Measurements from ENCODE around the gene DHCR24. TPM values are rescaled to one million over a fixed set of nuclear protein-coding genes. Genes with fewer than 3 reads are reported as not detected.

Gene DHCR24
- total RNA-seq, 2 experiments from 2014 or later = 59.5 to 64.7 TPM

DNA sequence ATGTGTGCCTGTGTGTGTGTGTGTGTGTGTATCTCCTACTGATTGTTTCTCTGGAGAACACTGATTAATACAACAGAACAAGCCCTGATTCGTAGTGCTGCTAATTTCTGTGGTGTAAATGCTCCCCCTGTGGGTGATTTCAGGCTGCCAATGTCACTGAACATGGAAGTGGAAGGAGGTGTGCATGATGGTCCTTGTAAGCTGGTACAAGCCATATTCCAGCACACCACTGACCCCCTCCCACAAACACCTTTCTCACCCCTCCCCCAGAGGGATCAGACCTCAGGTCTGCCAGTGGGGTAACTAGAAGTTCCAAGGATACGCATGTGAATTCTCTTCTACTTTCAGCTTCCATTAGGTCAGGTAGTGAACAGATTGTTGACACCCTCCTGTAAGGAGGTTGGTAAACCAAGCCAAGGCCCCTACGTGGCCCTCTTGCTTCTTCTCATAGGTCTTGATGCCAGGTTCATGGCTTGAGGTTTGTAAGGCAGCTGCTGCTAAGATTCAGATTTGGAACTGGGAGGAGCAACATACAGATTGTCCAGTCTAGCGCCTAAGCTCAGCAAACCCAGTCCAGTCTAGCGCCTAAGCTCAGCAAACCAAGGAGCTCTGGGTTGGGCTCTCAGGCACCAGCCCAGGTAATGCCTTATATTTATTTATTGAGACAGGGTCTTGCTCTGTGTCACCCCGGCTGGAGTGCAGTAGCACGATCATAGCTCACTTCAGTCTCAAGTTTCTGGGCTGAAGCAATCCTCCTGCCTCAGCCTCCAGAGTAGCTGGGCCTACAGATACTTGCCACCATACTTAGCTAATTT, 38.7 kb downstream of the DHCR24 start:
- no peaks in the 10 kb centered on the region for H3K27me3 Mint-ChIP-seq

DNA sequence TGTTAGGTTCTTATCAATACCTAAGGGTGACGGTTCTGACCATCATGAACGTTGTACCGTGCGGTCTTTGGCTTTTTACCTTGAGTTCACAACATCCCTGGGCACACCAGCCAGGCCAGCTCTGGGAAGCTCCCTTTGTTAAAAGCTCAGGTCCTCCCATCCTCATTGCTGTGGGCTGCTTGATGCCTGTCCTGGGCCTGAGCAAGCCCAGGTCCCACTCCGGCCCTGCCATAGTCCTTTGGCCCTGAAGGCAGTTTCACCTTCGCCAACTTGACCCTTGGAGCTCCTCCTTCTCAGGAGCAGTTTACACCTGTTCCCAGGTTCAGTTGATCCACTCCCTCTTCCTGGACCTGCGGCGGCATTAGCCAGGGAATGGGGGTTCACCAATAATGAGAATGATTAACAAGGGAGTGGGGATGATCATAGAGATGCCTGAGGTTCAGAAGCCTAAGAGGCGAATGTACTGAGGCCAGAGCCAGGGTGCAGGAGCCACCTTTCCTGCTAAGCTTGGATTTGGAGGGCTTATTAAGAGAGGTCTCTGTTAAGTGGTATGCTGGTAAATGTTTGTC, 40.2 kb downstream of the DHCR24 start:
- no peak overlapping the region for H3K27ac Mint-ChIP-seq
- DNase-seq = no peak

More for the DNA sequence above, 38.7 kb downstream of the DHCR24 start:
- Mint-ChIP-seq H3K27ac (no peak overlapping the region), H3K4me3 (no peak overlapping the region), H3K9me3 (no peaks in the 10 kb centered on the region), H3K4me1 (ENCODE audit: low read depth) (no peaks in the 10 kb centered on the region), H3K36me3 (ENCODE audit: low read depth) (peaks cover 37% of the 10 kb centered on the region)
- DNase-seq (no peak), ATAC-seq (no peak)
- ChIA-PET POLR2A (no interaction called here), CTCF (interaction anchor here (1.4 kb wide), 1 partner anchor 38 kb away, joined by 5 read pairs; the partner anchor contains the start of gene DHCR24)
- intact Hi-C loops (cut with micrococcal nuclease) = no loop called here
- TF ChIP-seq, protein P1, sequence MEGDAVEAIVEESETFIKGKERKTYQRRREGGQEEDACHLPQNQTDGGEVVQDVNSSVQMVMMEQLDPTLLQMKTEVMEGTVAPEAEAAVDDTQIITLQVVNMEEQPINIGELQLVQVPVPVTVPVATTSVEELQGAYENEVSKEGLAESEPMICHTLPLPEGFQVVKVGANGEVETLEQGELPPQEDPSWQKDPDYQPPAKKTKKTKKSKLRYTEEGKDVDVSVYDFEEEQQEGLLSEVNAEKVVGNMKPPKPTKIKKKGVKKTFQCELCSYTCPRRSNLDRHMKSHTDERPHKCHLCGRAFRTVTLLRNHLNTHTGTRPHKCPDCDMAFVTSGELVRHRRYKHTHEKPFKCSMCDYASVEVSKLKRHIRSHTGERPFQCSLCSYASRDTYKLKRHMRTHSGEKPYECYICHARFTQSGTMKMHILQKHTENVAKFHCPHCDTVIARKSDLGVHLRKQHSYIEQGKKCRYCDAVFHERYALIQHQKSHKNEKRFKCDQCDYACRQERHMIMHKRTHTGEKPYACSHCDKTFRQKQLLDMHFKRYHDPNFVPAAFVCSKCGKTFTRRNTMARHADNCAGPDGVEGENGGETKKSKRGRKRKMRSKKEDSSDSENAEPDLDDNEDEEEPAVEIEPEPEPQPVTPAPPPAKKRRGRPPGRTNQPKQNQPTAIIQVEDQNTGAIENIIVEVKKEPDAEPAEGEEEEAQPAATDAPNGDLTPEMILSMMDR (IDR thresholded peaks at IDR 0.05) = no peak

DNA sequence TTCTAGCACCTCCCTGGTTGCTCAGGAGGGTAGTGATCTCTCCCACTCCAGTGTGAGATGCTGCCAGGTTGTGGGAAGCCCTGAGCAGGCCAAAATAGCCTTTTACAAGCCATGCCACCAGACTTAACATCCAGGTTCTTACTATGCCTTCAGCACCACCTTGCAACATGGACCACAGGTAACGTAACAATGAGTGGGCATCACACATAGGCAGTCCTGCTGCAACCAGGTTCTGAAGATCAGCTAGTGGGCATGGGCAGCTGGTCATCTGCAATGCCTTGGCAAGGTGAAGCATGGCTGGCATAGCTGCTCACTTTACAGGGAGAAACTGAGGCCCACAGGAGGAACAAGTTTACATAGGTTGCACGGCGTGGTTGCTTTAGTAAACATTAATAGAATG, 40.7 kb downstream of the DHCR24 start:
- ChIA-PET CTCF (no interaction called here), POLR2A (interaction anchor here (0.6 kb wide), 1 partner anchor 12 kb away, joined by 3 read pairs; no protein-coding TSS in a partner anchor)
- Mint-ChIP-seq H3K27ac (no peak overlapping the region), H3K36me3 (ENCODE audit: low read depth) (peaks cover 26% of the 10 kb centered on the region), H3K4me3 (no peak overlapping the region), H3K4me1 (ENCODE audit: low read depth) (no peaks in the 10 kb centered on the region), H3K27me3 (no peaks in the 10 kb centered on the region), H3K9me3 (no peaks in the 10 kb centered on the region)
- ATAC-seq (no peak), DNase-seq (no peak)
- TF ChIP-seq, protein P1 (IDR thresholded peaks at IDR 0.05) = no peak
- intact Hi-C loops (cut with micrococcal nuclease) = no loop called here

More for the DNA sequence above, 40.2 kb downstream of the DHCR24 start:
- H3K27me3 Mint-ChIP-seq = no peaks in the 10 kb centered on the region
- no peaks in the 10 kb centered on the region for H3K9me3 Mint-ChIP-seq
- no peak for ATAC-seq
- CTCF ChIA-PET = no interaction called here
- TF ChIP-seq, protein P1 (IDR thresholded peaks at IDR 0.05) = no peak
- POLR2A ChIA-PET = interaction anchor here (0.6 kb wide), 1 partner anchor 11 kb away, joined by 3 read pairs; no protein-coding TSS in a partner anchor
- H3K4me1 Mint-ChIP-seq (ENCODE audit: low read depth) = no peaks in the 10 kb centered on the region
- intact Hi-C loops (cut with micrococcal nuclease) = no loop called here
- H3K4me3 Mint-ChIP-seq = no peak overlapping the region
- peaks cover 30% of the 10 kb centered on the region for H3K36me3 Mint-ChIP-seq (ENCODE audit: low read depth)

DNA sequence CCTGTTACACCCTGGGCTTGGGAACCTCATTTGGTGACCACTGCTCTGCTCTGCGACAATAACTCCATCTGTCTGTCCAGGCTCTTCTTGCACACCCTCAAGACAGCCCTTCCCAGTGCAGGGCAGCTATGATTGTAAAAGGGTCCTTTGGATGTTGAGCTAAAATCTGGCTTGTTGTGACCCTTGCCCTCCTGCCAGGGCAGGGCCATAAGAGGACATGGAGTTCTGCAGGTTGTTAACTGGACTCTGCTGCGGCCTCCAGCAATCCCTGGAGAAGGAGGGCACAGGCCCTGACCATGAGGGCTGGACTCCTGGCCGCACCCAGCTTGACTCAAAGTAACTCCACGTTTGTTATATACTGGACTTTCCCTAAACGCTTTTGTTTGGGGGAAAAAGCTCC, 41.2 kb downstream of the DHCR24 start:
- intact Hi-C loops (cut with micrococcal nuclease) = no loop called here
- TF ChIP-seq, protein P1 (IDR thresholded peaks at IDR 0.05) = no peak
- CTCF ChIA-PET = no interaction called here
- no peak for ATAC-seq
- POLR2A ChIA-PET = interaction anchor here (0.6 kb wide), 1 partner anchor 13 kb away, joined by 3 read pairs; no protein-coding TSS in a partner anchor
- Mint-ChIP-seq H3K27ac (no peak overlapping the region), H3K4me1 (ENCODE audit: low read depth) (no peaks in the 10 kb centered on the region), H3K4me3 (no peak overlapping the region), H3K9me3 (no peaks in the 10 kb centered on the region), H3K27me3 (no peaks in the 10 kb centered on the region), H3K36me3 (ENCODE audit: low read depth) (peaks cover 26% of the 10 kb centered on the region)
- DNase-seq = no peak

DNA sequence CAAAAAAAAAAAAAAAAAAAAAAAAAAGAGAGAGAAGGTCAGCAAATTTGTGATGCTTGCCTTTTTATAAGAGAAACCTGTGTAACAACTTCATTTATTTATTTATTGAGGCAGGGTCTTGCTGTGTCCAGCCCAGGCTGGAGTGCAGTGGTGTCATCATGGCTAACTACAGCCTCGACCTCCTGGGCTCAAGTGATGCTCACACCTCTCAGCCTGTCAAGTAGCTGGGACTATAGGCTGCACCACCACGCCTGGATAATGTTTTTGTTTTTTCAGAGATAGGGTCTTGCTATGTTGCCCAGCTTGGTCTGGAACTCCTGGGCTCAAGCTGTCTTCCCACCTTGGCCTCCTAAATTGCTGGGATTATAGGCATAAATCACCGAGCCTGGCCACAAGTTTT, 42.4 kb downstream of the DHCR24 start:
- Mint-ChIP-seq H3K27ac (no peak overlapping the region), H3K9me3 (no peaks in the 10 kb centered on the region), H3K4me1 (ENCODE audit: low read depth) (no peaks in the 10 kb centered on the region), H3K36me3 (ENCODE audit: low read depth) (peaks cover 15% of the 10 kb centered on the region), H3K27me3 (no peaks in the 10 kb centered on the region), H3K4me3 (no peak overlapping the region)
- TF ChIP-seq, protein P1 (IDR thresholded peaks at IDR 0.05) = no peak
- ChIA-PET CTCF (no interaction called here), POLR2A (no interaction called here)
- DNase-seq (no peak), ATAC-seq (no peak)
- intact Hi-C loops (cut with micrococcal nuclease) = no loop called here

All from activated CD8-positive, alpha-beta T cell treated with anti-CD3 and anti-CD28 coated beads for 36 hours (primary cell).